Ovary (tissue), 3 donors: Measurements from ENCODE around the gene POU6F2.

Experiments used
- POLR2A ChIP-seq: fragments of 450-650 bp; IDR thresholded peaks from one replicate; pipeline ENCODE4 v1.6.1; 2017; ENCODE audit warnings: antibody characterized with exemption, mild to moderate bottlenecking, moderate library complexity
- TF ChIP-seq, protein P1 (sequence below), 3 donors: fragments of 450-650 bp in 2 of 3; fragments of 200-600 bp in 1 of 3; IDR thresholded peaks; one replicate each; pipeline versions ENCODE4 v1.5.1 to v1.8.0; 2016 to 2022; ENCODE audit warnings: antibody characterized with exemption in 3 of 3, mild to moderate bottlenecking in 1 of 3
- donor health status: DM: no; HTN: no; CAD: no.

- TF ChIP-seq, protein P1, sequence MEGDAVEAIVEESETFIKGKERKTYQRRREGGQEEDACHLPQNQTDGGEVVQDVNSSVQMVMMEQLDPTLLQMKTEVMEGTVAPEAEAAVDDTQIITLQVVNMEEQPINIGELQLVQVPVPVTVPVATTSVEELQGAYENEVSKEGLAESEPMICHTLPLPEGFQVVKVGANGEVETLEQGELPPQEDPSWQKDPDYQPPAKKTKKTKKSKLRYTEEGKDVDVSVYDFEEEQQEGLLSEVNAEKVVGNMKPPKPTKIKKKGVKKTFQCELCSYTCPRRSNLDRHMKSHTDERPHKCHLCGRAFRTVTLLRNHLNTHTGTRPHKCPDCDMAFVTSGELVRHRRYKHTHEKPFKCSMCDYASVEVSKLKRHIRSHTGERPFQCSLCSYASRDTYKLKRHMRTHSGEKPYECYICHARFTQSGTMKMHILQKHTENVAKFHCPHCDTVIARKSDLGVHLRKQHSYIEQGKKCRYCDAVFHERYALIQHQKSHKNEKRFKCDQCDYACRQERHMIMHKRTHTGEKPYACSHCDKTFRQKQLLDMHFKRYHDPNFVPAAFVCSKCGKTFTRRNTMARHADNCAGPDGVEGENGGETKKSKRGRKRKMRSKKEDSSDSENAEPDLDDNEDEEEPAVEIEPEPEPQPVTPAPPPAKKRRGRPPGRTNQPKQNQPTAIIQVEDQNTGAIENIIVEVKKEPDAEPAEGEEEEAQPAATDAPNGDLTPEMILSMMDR (IDR thresholded peaks at IDR 0.05) = no peak
- TF ChIP-seq POLR2A = no peak
These were observed 73.6 kb downstream of the POU6F2 start for GRCh38 chr7:39051279-39051678.
